ENCODE data around the gene PRR36.

The PRR36 gene

DNA sequence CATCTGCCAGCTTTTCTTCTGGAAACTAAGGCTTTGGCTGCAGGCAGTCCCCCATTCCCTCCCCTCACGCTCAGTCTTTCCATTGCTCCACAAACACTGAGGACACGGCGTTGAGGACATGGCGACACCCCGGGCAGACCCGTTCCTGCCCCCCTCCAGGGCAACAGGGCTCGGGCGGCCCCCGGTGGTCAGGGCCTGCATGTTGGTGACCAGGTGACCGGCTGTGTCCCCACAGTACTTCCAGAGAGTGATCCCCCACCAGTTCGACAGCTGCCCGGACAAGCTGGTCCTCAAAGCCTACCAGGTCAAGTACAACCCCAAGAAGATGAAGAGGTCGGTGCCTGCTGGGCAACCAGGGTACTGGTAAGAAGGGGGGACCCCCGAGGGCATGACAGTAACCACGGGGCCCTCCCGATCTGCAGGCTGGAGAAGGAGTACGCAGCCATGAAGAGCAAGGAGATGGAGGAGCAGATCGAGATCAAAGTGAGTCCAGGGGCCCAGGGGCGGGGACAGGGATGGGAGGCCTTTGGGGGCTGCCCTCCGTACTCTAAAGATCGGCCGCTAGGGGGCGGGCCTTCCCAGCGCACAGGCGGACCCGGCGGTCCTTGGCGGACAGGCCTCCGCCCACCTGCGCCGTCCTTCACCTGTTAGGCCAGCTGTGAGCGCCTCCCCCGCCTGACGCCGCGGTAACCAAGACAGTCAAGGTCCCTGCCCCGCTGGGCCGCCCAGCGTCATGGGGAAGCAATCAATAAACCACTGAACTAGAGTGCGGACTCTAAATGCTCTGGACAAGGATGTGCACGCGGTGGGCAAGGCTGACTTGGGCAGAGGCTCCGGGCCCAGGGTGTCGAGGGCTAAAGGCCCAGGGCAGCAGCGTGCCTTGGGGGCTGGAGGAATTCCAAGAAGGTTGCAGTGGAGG lies 21.1 kb downstream of the PRR36 start:
- no peak overlapping the region for H3K4me3 ChIP-seq (ENCODE audit: control insufficient read depth, low read depth, low read length)
- DNase-seq (ENCODE audit: low read depth), result peak; percentile 49
- TF ChIP-seq, protein P1, sequence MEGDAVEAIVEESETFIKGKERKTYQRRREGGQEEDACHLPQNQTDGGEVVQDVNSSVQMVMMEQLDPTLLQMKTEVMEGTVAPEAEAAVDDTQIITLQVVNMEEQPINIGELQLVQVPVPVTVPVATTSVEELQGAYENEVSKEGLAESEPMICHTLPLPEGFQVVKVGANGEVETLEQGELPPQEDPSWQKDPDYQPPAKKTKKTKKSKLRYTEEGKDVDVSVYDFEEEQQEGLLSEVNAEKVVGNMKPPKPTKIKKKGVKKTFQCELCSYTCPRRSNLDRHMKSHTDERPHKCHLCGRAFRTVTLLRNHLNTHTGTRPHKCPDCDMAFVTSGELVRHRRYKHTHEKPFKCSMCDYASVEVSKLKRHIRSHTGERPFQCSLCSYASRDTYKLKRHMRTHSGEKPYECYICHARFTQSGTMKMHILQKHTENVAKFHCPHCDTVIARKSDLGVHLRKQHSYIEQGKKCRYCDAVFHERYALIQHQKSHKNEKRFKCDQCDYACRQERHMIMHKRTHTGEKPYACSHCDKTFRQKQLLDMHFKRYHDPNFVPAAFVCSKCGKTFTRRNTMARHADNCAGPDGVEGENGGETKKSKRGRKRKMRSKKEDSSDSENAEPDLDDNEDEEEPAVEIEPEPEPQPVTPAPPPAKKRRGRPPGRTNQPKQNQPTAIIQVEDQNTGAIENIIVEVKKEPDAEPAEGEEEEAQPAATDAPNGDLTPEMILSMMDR (conservative IDR thresholded peaks at IDR 0.05; ENCODE audit: control insufficient read depth, insufficient read depth, low read depth, low read length), result peak; percentile 56

DNA sequence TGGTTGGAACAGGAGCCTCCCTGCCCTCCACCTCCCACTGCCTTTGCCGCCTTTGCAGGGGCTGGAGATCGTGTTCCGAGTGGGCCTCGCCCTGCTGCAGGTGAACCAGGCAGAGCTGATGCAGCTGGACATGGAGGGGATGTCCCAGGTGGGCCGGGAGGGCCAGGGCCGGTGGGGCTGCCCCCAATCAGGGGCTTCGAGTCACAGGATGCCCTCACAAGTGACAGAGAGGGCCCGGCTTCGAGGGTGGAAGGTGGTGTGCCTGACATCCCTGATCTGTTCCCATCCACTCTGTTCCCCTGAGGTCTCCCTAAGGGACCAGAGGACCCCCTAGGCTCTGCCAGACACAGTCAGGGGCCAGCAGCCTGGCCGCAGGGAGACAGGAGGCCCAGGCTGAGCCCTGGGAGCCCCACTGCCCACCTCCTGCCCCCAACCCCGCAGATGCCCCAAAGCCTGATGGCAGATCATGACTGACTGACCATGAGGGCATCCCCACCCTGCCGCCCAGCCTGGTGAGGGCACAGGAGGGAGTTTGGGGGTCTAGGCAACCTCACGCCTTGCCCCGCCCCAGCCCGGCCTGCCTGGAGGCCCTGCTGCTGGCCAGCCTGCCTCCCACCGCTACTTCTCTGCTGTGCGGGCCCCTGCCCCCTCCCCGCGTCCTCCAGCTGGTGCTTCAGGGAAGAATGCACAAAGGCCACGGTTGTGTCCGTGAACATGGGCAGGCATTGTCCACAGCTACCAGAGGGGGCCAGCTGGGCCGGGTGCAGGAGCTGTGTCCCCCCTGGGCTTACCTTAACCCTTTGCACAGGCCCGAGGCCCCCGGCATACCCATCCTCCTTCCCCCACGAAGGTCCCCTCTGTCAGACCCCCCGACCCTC lies 22.3 kb downstream of the PRR36 start:
- DNase-seq (ENCODE audit: low read depth), result no peak
- no peak overlapping the region for H3K4me3 ChIP-seq (ENCODE audit: control insufficient read depth, low read depth, low read length)
- TF ChIP-seq, protein P1 (conservative IDR thresholded peaks at IDR 0.05; ENCODE audit: control insufficient read depth, insufficient read depth, low read depth, low read length), result no peak

DNA sequence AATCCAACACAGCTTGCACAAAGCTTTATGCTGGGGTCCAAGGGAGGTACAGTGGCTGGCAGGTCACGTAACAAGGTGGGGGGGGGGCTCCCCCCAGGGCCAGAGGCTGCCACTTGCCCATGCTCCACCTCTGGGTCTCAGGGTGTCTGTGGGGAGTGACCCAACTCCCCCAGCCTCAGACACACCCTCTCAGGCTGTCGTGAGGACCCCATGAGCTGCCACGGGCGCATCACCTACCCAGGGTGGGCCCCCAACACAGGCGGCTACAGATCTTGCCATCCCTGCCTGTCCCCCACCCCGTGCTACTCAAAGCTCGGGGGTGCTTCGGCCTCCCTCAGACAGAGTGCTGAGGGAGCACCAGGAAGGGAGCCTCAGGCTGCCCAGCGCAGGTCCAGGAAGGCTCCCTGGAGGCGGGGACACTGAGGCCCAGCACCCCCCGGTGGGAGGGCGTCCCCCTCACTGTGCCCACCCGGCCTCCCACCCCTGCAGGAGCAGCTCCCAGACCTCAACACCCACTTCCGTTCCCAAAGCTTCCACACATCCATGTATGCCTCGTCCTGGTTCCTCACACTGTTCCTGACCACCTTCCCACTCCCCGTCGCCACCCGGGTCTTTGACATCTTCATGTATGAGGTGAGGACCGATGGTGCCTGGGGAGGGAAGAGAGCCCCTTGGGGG lies 23.1 kb downstream of the PRR36 start:
- no peak overlapping the region for H3K4me3 ChIP-seq (ENCODE audit: control insufficient read depth, low read depth, low read length)
- DNase-seq (ENCODE audit: low read depth), result no peak

DNA sequence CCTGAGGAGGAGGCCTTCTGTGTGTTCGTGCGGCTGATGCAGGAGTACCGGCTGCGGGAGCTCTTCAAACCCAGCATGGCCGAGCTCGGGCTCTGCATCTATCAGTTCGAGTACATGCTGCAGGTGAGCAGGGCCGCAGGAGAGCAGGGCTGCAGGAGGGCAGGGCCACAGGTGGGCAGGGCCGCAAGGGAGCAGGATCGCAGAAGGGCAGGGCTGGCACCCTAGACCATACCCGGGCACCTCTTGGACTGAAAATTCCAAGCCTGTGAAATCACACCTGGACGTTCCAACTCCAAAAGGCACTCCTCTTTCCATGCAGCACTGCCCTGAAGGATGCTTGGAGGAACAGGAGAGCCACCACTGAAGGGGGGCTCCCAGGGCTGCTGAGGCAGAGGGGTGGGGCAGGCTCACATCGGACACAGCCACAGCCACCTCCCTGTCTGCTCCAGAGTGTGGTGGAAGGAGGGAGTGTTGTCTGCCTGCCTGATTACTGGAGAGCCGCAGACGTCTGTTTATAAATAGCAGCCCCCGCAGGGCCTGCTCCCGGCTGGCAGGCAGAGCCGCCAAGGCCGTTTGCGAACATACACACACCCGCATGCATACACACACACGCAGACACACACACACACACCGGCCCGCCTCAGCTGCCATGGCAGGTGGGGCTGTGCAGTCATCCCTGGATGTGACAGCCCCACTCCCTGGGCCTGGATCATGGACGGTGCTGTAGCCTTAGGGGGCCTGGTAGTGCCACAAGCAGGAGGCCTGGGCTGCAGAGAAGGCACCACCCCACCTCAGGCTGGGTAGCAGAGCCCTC lies 24.0 kb downstream of the PRR36 start:
- DNase-seq (ENCODE audit: low read depth), result no peak
- no peak overlapping the region for H3K4me3 ChIP-seq (ENCODE audit: control insufficient read depth, low read depth, low read length)
- TF ChIP-seq, protein P1 (conservative IDR thresholded peaks at IDR 0.05; ENCODE audit: control insufficient read depth, insufficient read depth, low read depth, low read length), result no peak

More for the DNA sequence above, 23.1 kb downstream of the PRR36 start:
- TF ChIP-seq, protein P1 (conservative IDR thresholded peaks at IDR 0.05; ENCODE audit: control insufficient read depth, insufficient read depth, low read depth, low read length), result no peak

DNA sequence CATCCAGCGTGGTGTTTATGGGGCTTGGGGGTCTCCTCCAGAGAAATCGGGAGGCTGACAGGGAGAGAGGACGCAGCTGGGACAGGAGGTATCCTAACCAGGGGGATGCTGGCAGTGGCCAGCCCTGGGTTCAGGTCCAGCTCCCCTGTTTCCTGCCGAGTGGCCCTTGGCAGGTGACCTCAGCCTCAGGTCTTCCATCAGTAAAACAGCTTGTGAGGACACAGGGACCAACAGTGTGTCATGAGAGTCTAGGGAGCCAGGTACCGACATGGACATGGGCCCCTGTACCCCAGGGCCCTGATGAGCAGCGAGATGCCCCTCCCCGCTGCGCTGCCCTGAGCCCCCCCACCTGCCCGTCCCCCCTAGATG lies 24.6 kb downstream of the PRR36 start:
- H3K4me3 ChIP-seq (ENCODE audit: control insufficient read depth, low read depth, low read length), result no peak overlapping the region
- TF ChIP-seq, protein P1 (conservative IDR thresholded peaks at IDR 0.05; ENCODE audit: control insufficient read depth, insufficient read depth, low read depth, low read length), result no peak
- no peak for DNase-seq (ENCODE audit: low read depth)
